T-helper 1 cell (primary cell): ENCODE data around the gene FOXJ3.

Source experiments
- DNase-seq, 5 donors: peaks; one replicate each; pipeline ENCODE4 v3.0.0-alpha.2; 2012 to 2020
- total RNA-seq, 4 donors: gene quantifications; one replicate each; lab custom pipeline; 2026; lab: John Stamatoyannopoulos, UW

Gene FOXJ3
- 94.0 to 117 (median 104) reads per million in 4 donors for total RNA-seq

- peak; percentile 85 to 95 (median 89) for DNase-seq
Observed at GRCh38 chr1:42335050-42335808, at the start of gene FOXJ3. Gene FOXJ3 (minus strand): TSS chr1:42335235. CDS start chr1:42311093, 24,142 bp downstream.

GRCh38 chr1:42381280-42381673, 46.2 kb upstream of the FOXJ3 start:
- DNase-seq: no peak

- DNase-seq: peak in 4 of 5 donors; percentile 1 to 30 (median 16)
Observed at GRCh38 chr1:42380586-42381279, 45.7 kb upstream of the FOXJ3 start, which contains the start of gene RIMKLA. Gene RIMKLA (plus strand): TSS chr1:42380792. CDS start chr1:42380935, 143 bp downstream.

- DNase-seq: no peak
Observed at GRCh38 chr1:42379794-42380585, 45.0 kb upstream of the FOXJ3 start.

GRCh38 chr1:42372796-42373195, 37.8 kb upstream of the FOXJ3 start:
- no peak for DNase-seq

- DNase-seq: no peak
Observed at GRCh38 chr1:42370876-42371549, 36.0 kb upstream of the FOXJ3 start.

- no peak for DNase-seq
Observed at GRCh38 chr1:42369471-42369870, 34.4 kb upstream of the FOXJ3 start.

GRCh38 chr1:42368096-42368795, 33.2 kb upstream of the FOXJ3 start:
- DNase-seq: no peak

- no peak for DNase-seq
Observed at GRCh38 chr1:42365118-42365517, 30.1 kb upstream of the FOXJ3 start.

GRCh38 chr1:42364542-42364941, 29.5 kb upstream of the FOXJ3 start:
- DNase-seq: no peak

- no peak for DNase-seq
Observed at GRCh38 chr1:42364089-42364488, 29.1 kb upstream of the FOXJ3 start.

- DNase-seq: no peak
Observed at GRCh38 chr1:42359466-42359865, 24.4 kb upstream of the FOXJ3 start.

GRCh38 chr1:42358791-42359190, 23.8 kb upstream of the FOXJ3 start:
- DNase-seq: no peak

GRCh38 chr1:42350086-42350485, 15.1 kb upstream of the FOXJ3 start:
- DNase-seq: no peak

- no peak for DNase-seq
Observed at GRCh38 chr1:42348498-42348897, 13.5 kb upstream of the FOXJ3 start.

- DNase-seq: no peak
Observed at GRCh38 chr1:42343049-42343448, 8.0 kb upstream of the FOXJ3 start.

- DNase-seq: no peak
Observed at GRCh38 chr1:42340901-42341300, 5.9 kb upstream of the FOXJ3 start.

- no peak for DNase-seq
Observed at GRCh38 chr1:42340093-42340492, 5.1 kb upstream of the FOXJ3 start.

- no peak for DNase-seq
Observed at GRCh38 chr1:42336978-42337377, 1.9 kb upstream of the FOXJ3 start.

- DNase-seq: no peak
Observed at GRCh38 chr1:42335809-42336518, 929 bp upstream of the FOXJ3 start.
